GM23338 (cell line): ENCODE data around the gene AKAP7.

Experiments used
- CREB1 ChIP-seq: fragments of 250-450 bp; sonication (Bioruptor Pico); IDR thresholded peaks from 2 replicates; pipeline ENCODE4 v1.5.0; 2020; ENCODE audit warnings: low read depth, mild to moderate bottlenecking, moderate library complexity
- CTCF ChIP-seq, 2 experiments: fragments of 200-600 bp in 1 of 2; sonication (generic) in 1 of 2; conservative IDR thresholded peaks; 2 replicates each; pipeline versions ENCODE4 v1.5.1 to v1.6.1; 2016 to 2017; ENCODE audit warnings: antibody characterized with exemption in 2 of 2, low read depth in 2 of 2, mild to moderate bottlenecking in 2 of 2, moderate library complexity in 1 of 2
- EZH2 ChIP-seq: fragments of 200-600 bp; sonication (generic); IDR thresholded peaks from one replicate; pipeline ENCODE4 v1.8.0; 2017; ENCODE audit warnings: antibody characterized with exemption, mild to moderate bottlenecking, low read depth; ENCODE audit not compliant: unreplicated experiment
- EZH2phosphoT487 ChIP-seq: fragments of 200-600 bp; sonication (generic); IDR thresholded peaks from one replicate; pipeline ENCODE4 v1.8.1; 2018; ENCODE audit warnings: antibody characterized with exemption; ENCODE audit not compliant: unreplicated experiment
- JUNB ChIP-seq: IDR thresholded peaks from one replicate; pipeline ENCODE4 v1.6.1; 2016; ENCODE audit warnings: antibody characterized with exemption; ENCODE audit not compliant: unreplicated experiment
- POLR2AphosphoS5 ChIP-seq: IDR thresholded peaks from 2 replicates; pipeline ENCODE4 v1.6.1; 2016; ENCODE audit warnings: antibody characterized with exemption, low read depth
- REST ChIP-seq: IDR thresholded peaks from one replicate; pipeline ENCODE4 v1.6.1; 2018; ENCODE audit warnings: antibody characterized with exemption; ENCODE audit not compliant: unreplicated experiment
- ZNF114 ChIP-seq: fragments of 250-450 bp; sonication (Bioruptor Pico); IDR thresholded peaks from 2 replicates; pipeline ENCODE4 v1.5.0; 2020; ENCODE audit warnings: mild to moderate bottlenecking, moderate library complexity
- ZNF331 ChIP-seq: fragments of 250-450 bp; sonication (Bioruptor Pico); IDR thresholded peaks from 2 replicates; pipeline ENCODE4 v1.5.0; 2020; ENCODE audit warnings: low read depth, mild to moderate bottlenecking, moderate library complexity

DNA sequence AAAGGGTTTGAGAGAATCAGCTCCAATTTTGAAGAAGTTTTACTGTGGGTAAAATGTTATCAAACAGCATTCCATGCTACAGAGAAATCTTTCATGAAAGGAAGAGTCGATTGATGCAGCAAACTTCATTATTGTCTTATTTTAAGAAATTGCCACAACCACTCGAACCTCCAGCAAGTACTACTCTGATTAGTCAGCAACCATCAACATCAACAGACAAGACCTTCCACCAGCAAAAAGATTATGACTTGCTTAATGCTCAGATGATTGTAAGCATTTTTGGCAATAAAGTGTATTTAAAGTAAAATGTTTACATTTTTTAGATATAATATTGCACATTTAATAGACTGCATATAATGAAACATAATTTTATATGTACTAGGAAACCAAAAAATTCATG, 87.5 kb downstream of the AKAP7 start:
- no peak for TF ChIP-seq CTCF (conservative IDR thresholded peaks at IDR 0.05; ENCODE audit: low read depth in 2 of 2)
- no peak for TF ChIP-seq POLR2AphosphoS5
- TF ChIP-seq ZNF114, result no peak
- TF ChIP-seq EZH2, result no peak
- no peak for TF ChIP-seq EZH2phosphoT487
- TF ChIP-seq REST, result no peak
- TF ChIP-seq JUNB, result no peak
- TF ChIP-seq CREB1, result no peak
- TF ChIP-seq ZNF331 (CRISPR knock-in tag), result no peak
